Karpas-422 (cell line): ENCODE results near the gene LINC01488. TPM values are rescaled to one million over a fixed set of nuclear protein-coding genes. Genes with fewer than 3 reads are reported as not detected.

Source experiments
- DNase-seq: peaks from one replicate; pipeline ENCODE4 v3.0.0-alpha.2; 2015
- H2AFZ ChIP-seq: fragments of 200-600 bp; sonication (generic); 2 replicates; pipeline ENCODE4 v1.6.1; 2014; ENCODE audit warnings: antibody characterized with exemption, low read length, mixed read lengths
- H3K27ac ChIP-seq: fragments of 200-600 bp; sonication (generic); 2 replicates; pipeline ENCODE4 v1.5.1; 2014; ENCODE audit warnings: mild to moderate bottlenecking, low read length, moderate library complexity
- H3K27me3 ChIP-seq: fragments of 200-600 bp; sonication (generic); 2 replicates; pipeline ENCODE4 v1.6.1; 2014; ENCODE audit warnings: low read length, mixed read lengths
- H3K36me3 ChIP-seq: fragments of 200-600 bp; sonication (generic); 2 replicates; pipeline ENCODE4 v1.6.1; 2014; ENCODE audit warnings: low read length, mixed read lengths; ENCODE audit not compliant: insufficient read depth
- H3K4me1 ChIP-seq: fragments of 200-600 bp; sonication (generic); 2 replicates; pipeline ENCODE4 v1.6.1; 2014; ENCODE audit warnings: mild to moderate bottlenecking, low read length, mixed read lengths
- H3K4me2 ChIP-seq: fragments of 200-600 bp; sonication (generic); 2 replicates; pipeline ENCODE4 v1.6.1; 2014; ENCODE audit warnings: low read length, low read depth, mild to moderate bottlenecking; ENCODE audit not compliant: poor library complexity, severe bottlenecking
- H3K4me3 ChIP-seq: fragments of 200-600 bp; sonication (generic); 2 replicates; pipeline ENCODE4 v1.5.1; 2014; ENCODE audit warnings: mild to moderate bottlenecking, antibody characterized with exemption, low read length, mixed read lengths
- H3K79me2 ChIP-seq: fragments of 200-600 bp; sonication (generic); 2 replicates; pipeline ENCODE4 v1.6.1; 2014; ENCODE audit warnings: mild to moderate bottlenecking, low read length, mixed read lengths
- H3K9ac ChIP-seq: fragments of 200-600 bp; sonication (generic); 2 replicates; pipeline ENCODE4 v1.6.0; 2014; ENCODE audit warnings: low read length
- H3K9me2 ChIP-seq: fragments of 200-600 bp; sonication (generic), shearing (Covaris generic); replicated peaks from 2 replicates; pipeline ENCODE4 v1.6.0; 2014; ENCODE audit warnings: mild to moderate bottlenecking, low read length, moderate library complexity; ENCODE audit not compliant: insufficient read depth
- H3K9me3 ChIP-seq: fragments of 300-700, 200-600 bp; sonication (generic); 2 replicates; pipeline ENCODE4 v1.6.1; 2014; ENCODE audit warnings: low read length, mixed read lengths
- H4K20me1 ChIP-seq: fragments of 200-600 bp; sonication (generic); 2 replicates; pipeline ENCODE4 v1.6.1; 2014; ENCODE audit warnings: mild to moderate bottlenecking, antibody characterized with exemption, low read length, low read depth; ENCODE audit not compliant: insufficient read depth
- total RNA-seq: library from RNA; depleted of rRNA; stranded (reverse); fragments of >200 nt; shearing (Covaris generic); gene quantifications from 2 replicates; pipeline ENCODE4 v1.2.3, GENCODE V29; 2014; ENCODE audit warnings: low replicate concordance

LINC01488 gene
- total RNA-seq, 1 experiment from 2014 or later, result not detected

DNA sequence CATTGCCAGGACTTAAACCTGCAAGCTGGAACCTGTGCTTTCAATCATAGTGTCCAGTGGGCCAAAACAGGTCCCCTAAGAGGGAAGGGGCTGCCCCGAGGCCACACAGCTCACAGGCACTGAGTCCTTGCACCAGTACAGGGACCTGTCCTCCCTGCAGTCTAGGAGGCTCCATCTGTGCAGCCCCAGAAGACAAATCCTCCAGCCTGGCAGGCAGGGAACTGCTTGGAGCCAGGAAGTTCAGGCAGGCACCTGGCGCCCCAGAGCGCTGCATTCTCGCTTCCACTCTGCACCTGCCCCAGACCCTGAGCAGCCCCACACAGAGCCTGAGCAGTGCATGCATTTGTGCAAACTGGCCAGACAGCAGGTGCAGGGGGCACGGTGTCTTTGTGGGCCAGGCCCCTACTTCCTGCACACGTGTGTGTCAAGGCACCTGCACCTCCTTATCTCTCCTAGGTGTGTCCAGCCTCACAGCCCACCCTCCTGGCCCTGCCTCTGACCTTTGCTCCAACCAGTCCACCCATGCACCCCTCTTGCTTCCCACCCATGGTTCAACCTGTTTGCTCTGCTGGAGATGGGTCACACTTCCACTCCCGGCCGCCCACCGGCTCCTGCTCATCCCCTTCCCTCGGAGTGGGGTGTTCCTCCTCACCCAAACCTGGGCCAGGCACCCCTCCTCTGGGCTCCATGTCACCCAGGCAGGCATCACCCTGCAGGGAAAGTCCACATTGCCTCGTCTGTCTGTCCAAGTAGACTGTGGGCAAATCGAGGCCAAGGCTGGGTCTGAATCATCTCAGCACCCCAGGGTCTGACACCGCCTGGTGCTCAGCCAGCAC, 19.0 kb downstream of the LINC01488 start:
- no peaks in the 10 kb centered on the region for H3K27me3 ChIP-seq
- H3K27ac ChIP-seq, result no peak overlapping the region
- H2AFZ ChIP-seq, result no peak overlapping the region
- H4K20me1 ChIP-seq, result no peaks in the 10 kb centered on the region
- no peaks in the 10 kb centered on the region for H3K36me3 ChIP-seq
- H3K79me2 ChIP-seq, result no peaks in the 10 kb centered on the region
- no peak for DNase-seq
- H3K4me3 ChIP-seq, result no peak overlapping the region
- no peak overlapping the region for H3K9ac ChIP-seq
- no peaks in the 10 kb centered on the region for H3K9me2 ChIP-seq
- H3K9me3 ChIP-seq, result no peaks in the 10 kb centered on the region
- no peaks in the 10 kb centered on the region for H3K4me1 ChIP-seq
- no peak overlapping the region for H3K4me2 ChIP-seq

DNA sequence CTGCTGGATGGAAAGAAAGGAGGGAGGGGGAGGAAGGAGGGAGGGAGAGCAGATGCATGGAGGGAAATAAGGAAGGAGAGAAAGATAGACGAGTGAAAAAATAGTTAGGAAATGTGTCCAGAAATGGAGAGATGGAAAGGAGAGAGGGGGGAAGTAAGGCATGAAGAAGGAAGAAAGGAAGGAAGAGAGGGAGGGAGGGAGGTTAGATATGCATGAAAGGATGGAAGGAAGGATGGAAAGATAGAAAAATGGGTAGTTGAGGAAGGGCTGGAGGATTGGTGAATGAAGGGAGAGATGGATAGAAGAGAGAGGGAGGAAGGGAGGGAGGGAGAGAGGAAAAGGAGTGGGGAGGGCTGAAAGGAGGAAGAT, 19.6 kb downstream of the LINC01488 start:
- DNase-seq, result no peak
- Histone ChIP-seq H3K36me3 (no peaks in the 10 kb centered on the region), H3K9ac (no peak overlapping the region), H3K9me2 (no peaks in the 10 kb centered on the region), H3K79me2 (no peaks in the 10 kb centered on the region), H4K20me1 (no peaks in the 10 kb centered on the region), H3K27ac (no peak overlapping the region), H2AFZ (no peak overlapping the region), H3K4me1 (no peaks in the 10 kb centered on the region), H3K4me2 (no peak overlapping the region), H3K4me3 (no peak overlapping the region), H3K27me3 (no peaks in the 10 kb centered on the region), H3K9me3 (no peaks in the 10 kb centered on the region)

DNA sequence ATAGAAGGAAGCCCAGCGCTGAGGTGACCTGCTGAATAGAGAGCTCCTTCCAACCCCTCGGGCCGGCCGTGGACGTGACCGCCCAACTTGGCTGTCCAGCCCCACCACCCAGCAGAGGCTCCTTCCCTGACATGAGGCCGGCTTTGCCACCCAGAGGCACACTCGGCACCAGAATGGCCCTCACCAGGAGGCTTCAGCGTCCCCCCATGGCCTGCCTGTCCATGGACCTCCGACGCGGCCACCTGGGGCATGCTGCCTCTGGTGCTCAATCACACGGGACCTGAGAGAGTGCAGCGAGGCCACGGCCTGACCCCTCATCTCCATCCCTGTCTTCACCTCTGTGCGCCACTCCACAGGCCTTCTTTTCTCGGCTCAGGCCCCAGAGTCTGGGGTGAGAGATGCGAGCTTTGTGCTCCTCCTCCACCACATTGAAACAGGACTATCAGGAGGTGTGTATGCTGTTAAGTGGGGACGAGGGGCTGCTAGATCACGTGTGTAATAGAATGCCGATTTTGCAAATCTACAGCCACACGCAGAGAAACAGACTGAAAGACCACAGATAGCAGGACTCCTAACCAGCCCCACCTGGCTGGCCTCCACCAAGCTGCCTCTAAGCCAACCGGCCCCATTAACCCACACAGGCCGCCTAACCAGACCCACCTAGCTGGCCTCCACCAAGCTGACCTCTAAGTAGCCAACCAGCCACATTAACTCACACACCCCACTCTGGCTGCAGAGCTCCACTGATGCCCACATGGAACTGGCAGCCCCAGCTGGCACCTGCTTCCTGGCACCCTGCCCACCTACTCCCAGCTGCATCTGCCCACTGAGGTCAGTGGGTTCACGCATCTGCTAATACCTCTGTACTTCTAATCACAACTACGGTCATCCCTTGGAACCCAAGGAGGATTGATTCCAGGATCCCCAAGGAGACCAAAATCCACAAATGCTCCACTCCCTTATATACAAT, 20.7 kb downstream of the LINC01488 start:
- no peak for DNase-seq
- no peak overlapping the region for H3K4me2 ChIP-seq
- no peaks in the 10 kb centered on the region for H3K27me3 ChIP-seq
- H2AFZ ChIP-seq, result no peak overlapping the region
- no peak overlapping the region for H3K9ac ChIP-seq
- H3K36me3 ChIP-seq, result no peaks in the 10 kb centered on the region
- no peaks in the 10 kb centered on the region for H4K20me1 ChIP-seq
- no peak overlapping the region for H3K27ac ChIP-seq
- H3K9me3 ChIP-seq, result no peaks in the 10 kb centered on the region
- H3K4me1 ChIP-seq, result no peaks in the 10 kb centered on the region
- no peaks in the 10 kb centered on the region for H3K79me2 ChIP-seq
- H3K9me2 ChIP-seq, result no peaks in the 10 kb centered on the region
- no peak overlapping the region for H3K4me3 ChIP-seq

DNA sequence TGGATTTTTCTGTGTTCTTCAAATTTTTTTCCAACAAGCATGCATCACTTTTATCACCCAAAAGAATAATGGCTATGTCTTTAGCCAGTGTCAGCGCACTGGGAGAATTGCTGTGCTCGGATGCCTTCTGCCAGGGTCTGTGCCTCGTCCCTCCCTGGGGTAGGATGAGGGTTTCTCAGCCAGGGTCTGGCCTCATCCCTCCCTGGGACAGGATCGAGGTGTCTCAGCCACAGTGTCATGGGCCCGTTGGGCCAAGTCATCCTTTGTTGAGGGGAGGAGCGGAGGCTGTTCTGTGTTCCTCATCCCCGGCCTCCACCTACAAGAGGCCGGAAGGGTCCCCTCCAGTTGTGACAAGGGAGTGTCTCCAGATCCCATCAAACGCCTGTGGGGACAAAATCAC, 22.7 kb downstream of the LINC01488 start:
- Histone ChIP-seq H3K4me1 (no peaks in the 10 kb centered on the region), H3K4me2 (no peak overlapping the region), H3K9me3 (no peaks in the 10 kb centered on the region), H2AFZ (no peak overlapping the region), H3K27me3 (no peaks in the 10 kb centered on the region), H3K9ac (no peak overlapping the region), H3K36me3 (no peaks in the 10 kb centered on the region), H3K9me2 (no peaks in the 10 kb centered on the region), H3K4me3 (no peak overlapping the region), H4K20me1 (no peaks in the 10 kb centered on the region), H3K27ac (no peak overlapping the region), H3K79me2 (no peaks in the 10 kb centered on the region)
- no peak for DNase-seq

DNA sequence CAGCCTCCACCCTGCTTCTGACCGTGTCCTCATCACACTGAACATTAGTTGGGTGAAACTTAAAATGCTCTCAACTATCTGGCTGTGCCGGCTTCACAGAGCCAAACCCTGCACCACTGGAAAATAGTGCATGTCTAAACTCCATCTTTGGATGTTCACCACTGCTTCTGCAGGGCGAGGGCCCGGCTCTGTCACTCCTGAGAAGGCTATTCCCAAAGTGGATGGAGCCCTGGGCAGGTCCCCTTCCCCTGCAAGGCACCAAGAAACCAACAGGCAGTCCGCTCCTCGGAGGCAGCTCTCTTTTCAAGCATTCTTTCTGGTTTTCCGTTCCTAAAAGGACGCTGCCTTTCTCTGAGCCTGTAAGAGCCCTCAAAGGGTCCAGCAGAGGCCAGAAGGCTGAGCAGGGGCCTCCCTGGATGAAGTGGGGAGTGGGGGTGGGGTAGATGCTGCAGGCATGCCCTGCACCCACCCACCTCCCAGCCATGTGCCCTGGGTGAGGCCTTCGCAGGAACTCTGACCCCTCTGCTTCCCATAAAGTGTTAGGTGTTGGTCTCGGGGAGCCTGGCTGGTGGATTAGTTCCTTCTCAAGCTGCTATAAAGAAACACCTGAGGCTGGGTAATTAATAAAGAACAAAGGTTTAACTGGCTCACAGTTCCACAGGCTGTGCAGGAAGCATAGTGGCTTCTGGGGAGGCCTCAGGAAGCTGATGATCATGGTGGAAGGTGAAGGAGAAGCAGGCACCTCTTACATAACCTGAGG, 23.3 kb downstream of the LINC01488 start:
- no peak overlapping the region for H3K27ac ChIP-seq
- no peak overlapping the region for H3K9ac ChIP-seq
- DNase-seq, result no peak
- H3K9me2 ChIP-seq, result no peaks in the 10 kb centered on the region
- H3K4me3 ChIP-seq, result no peak overlapping the region
- H3K9me3 ChIP-seq, result no peaks in the 10 kb centered on the region
- H3K27me3 ChIP-seq, result no peaks in the 10 kb centered on the region
- no peak overlapping the region for H3K4me2 ChIP-seq
- no peaks in the 10 kb centered on the region for H3K36me3 ChIP-seq
- H3K4me1 ChIP-seq, result no peaks in the 10 kb centered on the region
- H4K20me1 ChIP-seq, result no peaks in the 10 kb centered on the region
- no peak overlapping the region for H2AFZ ChIP-seq
- no peaks in the 10 kb centered on the region for H3K79me2 ChIP-seq

DNA sequence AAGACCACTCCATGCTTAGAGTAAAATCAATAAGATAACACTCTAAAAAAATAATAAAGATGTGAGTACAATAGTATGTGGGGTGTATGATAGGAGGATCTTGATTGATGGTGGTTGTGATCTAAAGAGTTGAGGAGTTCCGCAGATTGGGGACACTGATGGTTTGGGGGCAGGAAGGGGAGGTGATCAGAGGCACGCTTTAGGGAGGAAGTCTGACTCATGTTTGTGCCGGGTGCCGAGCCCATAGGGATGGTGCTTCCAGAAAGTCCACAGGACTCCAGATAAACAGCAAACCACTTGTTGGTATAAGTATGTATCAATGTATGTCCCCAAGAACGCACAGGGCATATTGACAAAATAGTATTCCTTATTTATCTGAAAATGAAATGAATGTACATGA, 27.5 kb downstream of the LINC01488 start:
- H3K9me3 ChIP-seq, result no peaks in the 10 kb centered on the region

DNA sequence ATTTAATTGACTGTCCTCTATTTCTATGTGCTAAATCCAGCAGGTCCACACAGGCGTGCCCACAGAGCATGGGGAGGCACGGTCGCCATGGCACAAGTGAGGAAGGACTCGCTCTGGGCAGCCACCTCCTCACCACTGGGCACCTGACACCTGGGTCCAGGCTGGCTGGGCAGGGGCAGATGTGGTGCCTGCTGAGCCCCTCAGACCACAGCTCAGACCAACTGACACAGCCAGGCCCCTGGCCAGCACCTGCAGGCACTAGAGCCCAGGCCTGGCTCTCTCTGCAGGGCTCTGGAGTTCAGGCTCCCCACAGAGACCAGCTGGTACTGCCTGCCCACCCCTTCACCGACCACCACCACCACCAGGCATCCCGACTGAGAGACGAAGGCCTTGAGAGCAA, 27.9 kb downstream of the LINC01488 start:
- no peaks in the 10 kb centered on the region for H3K27me3 ChIP-seq
- H2AFZ ChIP-seq, result no peak overlapping the region
- no peaks in the 10 kb centered on the region for H4K20me1 ChIP-seq
- no peaks in the 10 kb centered on the region for H3K4me1 ChIP-seq
- H3K27ac ChIP-seq, result no peak overlapping the region
- DNase-seq, result no peak
- no peaks in the 10 kb centered on the region for H3K36me3 ChIP-seq
- no peaks in the 10 kb centered on the region for H3K9me3 ChIP-seq
- no peak overlapping the region for H3K4me3 ChIP-seq
- H3K4me2 ChIP-seq, result no peak overlapping the region
- no peaks in the 10 kb centered on the region for H3K9me2 ChIP-seq
- no peaks in the 10 kb centered on the region for H3K79me2 ChIP-seq
- H3K9ac ChIP-seq, result no peak overlapping the region

More for the DNA sequence above, 27.5 kb downstream of the LINC01488 start:
- DNase-seq, result no peak
- no peak overlapping the region for H2AFZ ChIP-seq
- H3K27me3 ChIP-seq, result no peaks in the 10 kb centered on the region
- H4K20me1 ChIP-seq, result no peaks in the 10 kb centered on the region
- H3K4me1 ChIP-seq, result no peaks in the 10 kb centered on the region
- no peaks in the 10 kb centered on the region for H3K79me2 ChIP-seq
- no peaks in the 10 kb centered on the region for H3K36me3 ChIP-seq
- no peak overlapping the region for H3K4me2 ChIP-seq
- H3K9ac ChIP-seq, result no peak overlapping the region
- H3K4me3 ChIP-seq, result no peak overlapping the region
- no peak overlapping the region for H3K27ac ChIP-seq
- no peaks in the 10 kb centered on the region for H3K9me2 ChIP-seq
